ENCODE results near the gene FKBP5.

DNA sequence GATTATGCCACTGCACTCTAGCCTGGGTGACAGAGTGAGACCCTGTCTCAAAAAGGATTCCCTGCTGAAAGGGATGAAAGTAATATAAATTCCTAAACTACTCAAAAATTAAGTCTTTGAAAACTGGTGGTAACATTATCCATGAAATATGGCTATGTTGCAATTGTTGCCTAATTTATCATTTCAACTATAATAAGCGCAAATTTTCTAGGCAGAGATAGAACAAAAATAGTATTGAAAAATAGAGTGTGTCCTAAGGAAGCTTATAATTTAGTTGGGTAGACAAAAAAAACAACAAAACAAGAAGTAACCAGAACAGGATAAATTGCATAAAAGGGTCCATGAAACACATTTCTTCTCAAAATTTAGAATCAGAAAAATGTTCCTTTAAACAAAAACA, 68.0 kb downstream of the FKBP5 start:
- TF ChIP-seq, protein P1, sequence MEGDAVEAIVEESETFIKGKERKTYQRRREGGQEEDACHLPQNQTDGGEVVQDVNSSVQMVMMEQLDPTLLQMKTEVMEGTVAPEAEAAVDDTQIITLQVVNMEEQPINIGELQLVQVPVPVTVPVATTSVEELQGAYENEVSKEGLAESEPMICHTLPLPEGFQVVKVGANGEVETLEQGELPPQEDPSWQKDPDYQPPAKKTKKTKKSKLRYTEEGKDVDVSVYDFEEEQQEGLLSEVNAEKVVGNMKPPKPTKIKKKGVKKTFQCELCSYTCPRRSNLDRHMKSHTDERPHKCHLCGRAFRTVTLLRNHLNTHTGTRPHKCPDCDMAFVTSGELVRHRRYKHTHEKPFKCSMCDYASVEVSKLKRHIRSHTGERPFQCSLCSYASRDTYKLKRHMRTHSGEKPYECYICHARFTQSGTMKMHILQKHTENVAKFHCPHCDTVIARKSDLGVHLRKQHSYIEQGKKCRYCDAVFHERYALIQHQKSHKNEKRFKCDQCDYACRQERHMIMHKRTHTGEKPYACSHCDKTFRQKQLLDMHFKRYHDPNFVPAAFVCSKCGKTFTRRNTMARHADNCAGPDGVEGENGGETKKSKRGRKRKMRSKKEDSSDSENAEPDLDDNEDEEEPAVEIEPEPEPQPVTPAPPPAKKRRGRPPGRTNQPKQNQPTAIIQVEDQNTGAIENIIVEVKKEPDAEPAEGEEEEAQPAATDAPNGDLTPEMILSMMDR (IDR thresholded peaks at IDR 0.05): no peak
- no peak for TF ChIP-seq POLR2A (IDR thresholded peaks at IDR 0.05)
